ENCODE measurements around the gene EMSY. TPM values are rescaled to one million over a fixed set of nuclear protein-coding genes. Genes with fewer than 3 reads are reported as not detected.

Gene EMSY
- total RNA-seq, 4 donors from 2014 or later: 33.9 to 47.0 (median 41.5) TPM

DNA sequence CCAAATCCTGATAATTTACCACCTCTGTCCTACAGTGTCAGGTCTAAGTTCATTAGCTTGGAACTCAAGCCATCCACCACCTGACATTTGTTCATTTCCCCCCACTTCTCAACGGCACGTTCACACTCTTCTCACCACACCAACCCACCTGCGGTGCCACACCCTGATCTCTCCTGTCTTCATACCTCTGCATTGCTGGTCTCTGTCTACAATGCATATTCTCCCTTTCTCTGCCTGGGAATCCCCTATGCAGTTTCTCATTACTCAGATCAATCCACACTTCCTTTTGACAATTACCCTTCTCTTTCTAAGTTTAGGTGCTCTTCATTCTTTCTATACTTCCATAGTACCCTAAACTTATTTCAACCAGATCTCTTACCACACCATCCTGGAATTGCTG lies 20.4 kb upstream of the EMSY start:
- WGBS, 2 donors: 71 to 80% methylated on average over 3 of the region's 3 CpGs
- Histone ChIP-seq H3K9me3 (no peaks in the 10 kb centered on the region), H3K4me1 (peaks cover 0 to 7% (median 0%) of the 10 kb centered on the region in 4 donors), H3K27me3 (no peaks in the 10 kb centered on the region), H3K36me3 (no peaks in the 10 kb centered on the region), H3K4me3 (no peak overlapping the region), H3K27ac (no peak overlapping the region)
- DNase-seq (ENCODE audit: low spot score in 2 of 2): no peak
- TF ChIP-seq EP300 (IDR thresholded peaks at IDR 0.05) (no peak), POLR2A (IDR thresholded peaks at IDR 0.05) (no peak)
- TF ChIP-seq, protein P1, sequence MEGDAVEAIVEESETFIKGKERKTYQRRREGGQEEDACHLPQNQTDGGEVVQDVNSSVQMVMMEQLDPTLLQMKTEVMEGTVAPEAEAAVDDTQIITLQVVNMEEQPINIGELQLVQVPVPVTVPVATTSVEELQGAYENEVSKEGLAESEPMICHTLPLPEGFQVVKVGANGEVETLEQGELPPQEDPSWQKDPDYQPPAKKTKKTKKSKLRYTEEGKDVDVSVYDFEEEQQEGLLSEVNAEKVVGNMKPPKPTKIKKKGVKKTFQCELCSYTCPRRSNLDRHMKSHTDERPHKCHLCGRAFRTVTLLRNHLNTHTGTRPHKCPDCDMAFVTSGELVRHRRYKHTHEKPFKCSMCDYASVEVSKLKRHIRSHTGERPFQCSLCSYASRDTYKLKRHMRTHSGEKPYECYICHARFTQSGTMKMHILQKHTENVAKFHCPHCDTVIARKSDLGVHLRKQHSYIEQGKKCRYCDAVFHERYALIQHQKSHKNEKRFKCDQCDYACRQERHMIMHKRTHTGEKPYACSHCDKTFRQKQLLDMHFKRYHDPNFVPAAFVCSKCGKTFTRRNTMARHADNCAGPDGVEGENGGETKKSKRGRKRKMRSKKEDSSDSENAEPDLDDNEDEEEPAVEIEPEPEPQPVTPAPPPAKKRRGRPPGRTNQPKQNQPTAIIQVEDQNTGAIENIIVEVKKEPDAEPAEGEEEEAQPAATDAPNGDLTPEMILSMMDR (IDR thresholded peaks at IDR 0.05): no peak

DNA sequence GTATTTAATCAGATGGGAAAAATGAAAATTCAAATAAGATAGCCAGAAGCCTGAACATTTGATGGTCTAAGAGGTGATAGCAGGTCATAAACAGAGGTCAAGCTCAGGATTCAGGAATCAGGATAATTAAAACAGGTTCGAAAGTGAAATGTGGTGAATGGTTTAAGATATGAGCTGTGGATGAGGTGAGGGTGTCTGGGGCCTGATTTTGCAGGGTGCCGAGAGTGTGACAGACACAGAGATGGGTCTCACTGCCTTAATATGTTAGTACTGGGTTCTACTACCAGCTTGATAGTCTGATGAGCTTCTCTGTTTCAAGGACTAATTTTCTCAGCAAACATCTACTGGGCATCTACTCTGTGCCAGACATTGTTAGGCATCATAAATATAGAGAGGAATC lies 19.9 kb upstream of the EMSY start:
- Histone ChIP-seq H3K4me3 (no peak overlapping the region), H3K27me3 (no peaks in the 10 kb centered on the region), H3K27ac (no peak overlapping the region), H3K4me1 (peaks cover 0 to 7% (median 0%) of the 10 kb centered on the region in 4 donors), H3K9me3 (no peaks in the 10 kb centered on the region), H3K36me3 (no peaks in the 10 kb centered on the region)
- 80 to 94% methylated on average over 2 of the region's 2 CpGs for WGBS, 2 donors
- TF ChIP-seq, protein P1 (IDR thresholded peaks at IDR 0.05): no peak
- TF ChIP-seq POLR2A (IDR thresholded peaks at IDR 0.05): no peak
- no peak for TF ChIP-seq EP300 (IDR thresholded peaks at IDR 0.05)
- DNase-seq (ENCODE audit: low spot score in 2 of 2): no peak

DNA sequence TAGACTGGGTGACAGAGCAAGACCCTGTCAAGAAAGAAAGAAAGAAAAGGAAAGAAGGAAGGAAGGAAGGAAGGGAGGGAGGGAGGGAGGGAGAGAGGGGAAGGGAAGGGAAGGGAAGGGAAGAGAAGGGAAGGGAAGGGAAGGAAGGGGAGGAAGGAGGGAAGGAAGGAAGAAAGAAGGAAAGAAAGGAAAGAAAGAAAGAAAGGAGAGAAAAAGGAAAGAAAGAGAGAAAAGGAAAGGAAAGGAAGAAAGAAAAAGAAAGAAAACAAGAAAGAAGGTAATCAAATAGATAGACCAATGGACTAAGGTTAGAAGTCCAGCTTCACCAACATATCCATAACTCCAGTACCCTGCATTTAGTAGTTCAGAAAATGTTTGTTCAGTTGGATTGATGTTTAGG lies 18.2 kb upstream of the EMSY start:
- Histone ChIP-seq H3K36me3 (no peaks in the 10 kb centered on the region), H3K4me1 (peaks cover 0 to 7% (median 0%) of the 10 kb centered on the region in 4 donors), H3K27me3 (no peaks in the 10 kb centered on the region), H3K27ac (no peak overlapping the region), H3K4me3 (no peak overlapping the region), H3K9me3 (no peaks in the 10 kb centered on the region)
- DNase-seq (ENCODE audit: low spot score in 2 of 2): no peak
- no peak for TF ChIP-seq POLR2A (IDR thresholded peaks at IDR 0.05)
- TF ChIP-seq EP300 (IDR thresholded peaks at IDR 0.05): no peak
- TF ChIP-seq, protein P1 (IDR thresholded peaks at IDR 0.05): no peak

DNA sequence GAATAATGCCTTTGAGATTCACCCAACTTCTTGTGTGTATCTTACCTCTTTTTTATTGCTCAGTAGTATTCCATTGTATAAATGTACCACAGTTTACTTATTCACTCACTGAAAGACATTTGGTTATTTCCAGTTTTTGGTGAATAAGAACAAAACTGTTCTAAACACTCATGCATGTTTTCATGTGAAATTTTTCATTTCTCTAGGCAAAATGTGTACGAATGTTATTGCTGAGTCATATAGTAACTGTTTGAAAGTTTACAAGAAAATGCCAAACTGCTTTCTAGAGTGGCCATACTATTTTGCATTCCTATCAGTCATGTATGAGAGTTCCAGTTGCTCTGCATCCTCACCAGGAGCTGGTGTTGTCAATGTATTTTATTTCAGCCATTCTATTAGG lies 8.8 kb upstream of the EMSY start:
- H3K36me3 ChIP-seq: peaks cover 0 to under 1% (median 0%) of the 10 kb centered on the region in 3 donors
- no peak for DNase-seq (ENCODE audit: low spot score in 2 of 2)
- TF ChIP-seq POLR2A (IDR thresholded peaks at IDR 0.05) (no peak), EP300 (IDR thresholded peaks at IDR 0.05) (no peak)
- TF ChIP-seq, protein P1 (IDR thresholded peaks at IDR 0.05): no peak
- 88 to 91% methylated on average over 1 of the region's 1 CpG for WGBS, 2 donors
- no peak overlapping the region for H3K4me3 ChIP-seq
- no peaks in the 10 kb centered on the region for H3K9me3 ChIP-seq
- H3K4me1 ChIP-seq: no peaks in the 10 kb centered on the region
- H3K27me3 ChIP-seq: no peaks in the 10 kb centered on the region
- no peak overlapping the region for H3K27ac ChIP-seq

DNA sequence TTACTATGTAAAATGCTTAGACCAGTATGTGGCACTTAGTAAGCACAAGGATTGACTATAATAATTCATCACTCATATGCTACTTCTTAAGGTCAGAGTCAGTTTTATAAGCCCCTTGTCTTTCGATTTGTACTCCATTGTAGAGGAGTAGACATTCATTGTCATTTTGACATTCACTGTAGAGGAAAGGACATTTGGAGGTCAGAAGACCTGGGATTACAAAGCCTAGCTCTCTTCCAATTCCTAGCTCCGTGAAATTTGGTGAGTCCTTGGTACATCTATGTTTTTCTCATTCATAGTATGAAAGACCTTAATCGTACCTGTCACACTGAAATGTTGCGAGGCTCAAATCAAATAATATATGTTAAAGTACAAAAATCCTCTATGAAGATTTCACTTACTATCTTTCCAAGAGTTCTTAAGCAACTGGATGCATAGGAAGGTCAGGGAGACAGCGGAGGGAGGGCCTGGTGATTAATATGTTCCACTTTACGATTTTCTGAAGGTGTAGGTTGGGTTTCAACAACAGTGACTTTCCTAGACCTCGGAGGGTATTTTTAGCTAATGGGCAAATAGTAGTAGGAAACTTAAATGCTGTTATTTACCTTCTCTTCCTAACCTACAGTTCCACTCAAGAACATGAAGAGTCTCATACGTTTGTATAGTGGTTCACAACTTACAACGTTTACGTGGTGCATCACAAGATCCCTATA lies 1.4 kb upstream of the EMSY start:
- WGBS, 2 donors: 36 to 40% methylated on average over 10 of the region's 10 CpGs
- Histone ChIP-seq H3K27me3 (no peaks in the 10 kb centered on the region), H3K36me3 (peaks cover 0 to 14% (median 0%) of the 10 kb centered on the region in 3 donors), H3K4me1 (peaks cover 3 to 31% (median 19%) of the 10 kb centered on the region in 4 donors), H3K9me3 (no peaks in the 10 kb centered on the region), H3K4me3 (peak overlapping the region; percentile 80 to 92 (median 84)), H3K27ac (peak overlapping the region in 3 of 4 donors; percentile 87 to 94 (median 89))
- no peak for DNase-seq (ENCODE audit: low spot score in 2 of 2)
- TF ChIP-seq EP300 (IDR thresholded peaks at IDR 0.05): no peak
